ENCODE results near the gene FAM131A.

- no peak for TF ChIP-seq CTCF (IDR thresholded peaks at IDR 0.05)
- TF ChIP-seq POLR2A (IDR thresholded peaks at IDR 0.05) = no peak
Observed at GRCh38 chr3:184382326-184383032, 45.1 kb downstream of the FAM131A start.

All from right lobe of liver (tissue), 4 donors.